A549 treated with CORT108297 at 1 μM for 4 hours (cell line): ENCODE results near the gene TAGLN2. TPM values are rescaled to one million over a fixed set of nuclear protein-coding genes. Genes with fewer than 3 reads are reported as not detected.

Source experiments
- total RNA-seq: library from RNA; stranded (reverse); fragments of 200-300 nt; extraction: Qiagen RNA extraction; gene quantifications from 5 replicates; pipeline ENCODE4 v1.2.3, GENCODE V29; 2022

Gene TAGLN2
- total RNA-seq = 1,030 to 1,080 TPM (median 1,063 TPM) in 5 replicates

GRCh38 chr1:159924791-159925718, at the start of gene TAGLN2:
Gene TAGLN2, minus strand, starts transcription at chr1:159925507. Its CDS starts 4,998 bp downstream, at chr1:159920509.

GRCh38 chr1:159953536-159954515, 28.5 kb upstream of the TAGLN2 start, which contains the start of gene SLAMF9:
Gene SLAMF9, minus strand, starts transcription at chr1:159954237. Its CDS starts 100 bp downstream, at chr1:159954137.

GRCh38 chr1:159945483-159946241, 20.4 kb upstream of the TAGLN2 start, which contains the start of gene IGSF9:
Gene IGSF9, minus strand, starts transcription at chr1:159945613. Its CDS starts 2,159 bp downstream, at chr1:159943454.

GRCh38 chr1:159900086-159900680, 25.1 kb downstream of the TAGLN2 start, which contains the start of gene CFAP45:
Gene CFAP45, minus strand, starts transcription at chr1:159900165. Its CDS starts 67 bp downstream, at chr1:159900098.

Other genes with a start within 250 kb of the TAGLN2 start
- not detected in 5 replicates for gene CRP, start 210.9 kb downstream of the TAGLN2 start, total RNA-seq
- gene DUSP23, start 144.5 kb downstream of the TAGLN2 start, total RNA-seq = 48.7 to 79.3 TPM (median 76.6 TPM) in 5 replicates
- gene FCRL6, start 123.1 kb downstream of the TAGLN2 start, total RNA-seq = not detected in 5 replicates
- gene SLAMF8, start 98.6 kb downstream of the TAGLN2 start, total RNA-seq = 0.03 TPM in 1 of 5 replicates, not detected in the others
- gene VSIG8, start 62.9 kb downstream of the TAGLN2 start, total RNA-seq = 0.05 TPM in 2 of 5 replicates, not detected in the others
- 0.61 to 0.79 TPM (median 0.73 TPM) in 5 replicates for gene CFAP45, start 25.3 kb downstream of the TAGLN2 start, total RNA-seq
- gene IGSF9, start 20.1 kb upstream of the TAGLN2 start, total RNA-seq = 0.17 to 0.29 TPM (median 0.22 TPM) in 5 replicates
- 0.13 to 0.83 TPM (median 0.40 TPM) in 5 replicates for gene SLAMF9, start 28.7 kb upstream of the TAGLN2 start, total RNA-seq
- 4.1 to 4.6 TPM (median 4.4 TPM) in 5 replicates for gene PIGM, start 106.5 kb upstream of the TAGLN2 start, total RNA-seq
- 0.09 TPM in 1 of 5 replicates, not detected in the others for gene KCNJ10, start 144.7 kb upstream of the TAGLN2 start, total RNA-seq
- gene KCNJ9, start 156.0 kb upstream of the TAGLN2 start, total RNA-seq = 0.02 TPM in 1 of 5 replicates, not detected in the others
- gene IGSF8, start 173.1 kb upstream of the TAGLN2 start, total RNA-seq = 6.0 to 10.1 TPM (median 10.0 TPM) in 5 replicates
- 0.03 to 0.20 TPM (median 0.07 TPM) in 4 of 5 replicates, not detected in the other for gene ATP1A2, start 190.3 kb upstream of the TAGLN2 start, total RNA-seq
- not detected in 5 replicates for gene ATP1A4, start 226.1 kb upstream of the TAGLN2 start, total RNA-seq